ENCODE results near the gene MED15. TPM values are rescaled to one million over a fixed set of nuclear protein-coding genes. Genes with fewer than 3 reads are reported as not detected.
A peak's percentile ranks its signal among the peaks of the same experiment; 100 is the strongest.
"Not testable (repeated sequence)": the region's sequence is repeated elsewhere in the genome, so short reads cannot be mapped to it uniquely, and the experiment has no call there.

Gene MED15
- total RNA-seq, 1 donor from 2014 or later, result 104 TPM

- H3K36me3 Mint-ChIP-seq (ENCODE audit: unreplicated experiment), result peaks cover 21% of the 10 kb centered on the region
- H3K4me3 Mint-ChIP-seq (ENCODE audit: unreplicated experiment), result no peak overlapping the region
These were observed 32.3 kb upstream of the MED15 start for GRCh38 chr22:20475115-20475436.

DNA sequence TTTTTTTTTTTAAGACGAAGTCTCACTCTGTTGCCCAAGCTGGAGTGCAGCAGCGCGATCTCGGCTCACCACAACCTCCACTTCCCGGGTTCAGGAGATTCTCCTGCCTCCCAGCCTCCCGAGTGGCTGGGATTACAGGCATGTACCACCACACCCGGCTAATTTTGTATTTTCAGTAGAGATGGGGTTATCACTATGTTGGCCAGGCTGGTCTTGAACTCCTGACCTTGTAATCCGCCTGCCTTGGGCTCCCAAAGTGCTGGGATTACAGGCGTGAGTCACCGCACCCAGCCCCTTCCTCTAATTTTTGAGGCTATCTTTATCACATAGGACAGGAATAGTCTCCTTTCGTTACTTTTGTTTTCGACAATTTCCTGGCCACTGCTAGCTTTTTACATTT is 31.8 kb upstream of the MED15 start:
- not testable (repeated sequence) for H3K27me3 Mint-ChIP-seq (ENCODE audit: unreplicated experiment); H3K4me3 Mint-ChIP-seq (ENCODE audit: unreplicated experiment); H3K9me3 Mint-ChIP-seq (ENCODE audit: unreplicated experiment); DNase-seq (ENCODE audit: extremely low spot score, unreplicated experiment)
- H3K36me3 Mint-ChIP-seq (ENCODE audit: unreplicated experiment), result peaks cover 20% of the 10 kb centered on the region
- H3K4me1 Mint-ChIP-seq (ENCODE audit: unreplicated experiment), result peaks cover 20% of the 10 kb centered on the region
- H3K27ac Mint-ChIP-seq (ENCODE audit: unreplicated experiment), result peak overlapping the region; percentile 52

More at GRCh38 chr22:20475115-20475436, 32.3 kb upstream of the MED15 start:
- H3K27me3 Mint-ChIP-seq (ENCODE audit: unreplicated experiment), result no peaks in the 10 kb centered on the region
- peaks cover 6% of the 10 kb centered on the region for H3K9me3 Mint-ChIP-seq (ENCODE audit: unreplicated experiment)
- peaks cover 20% of the 10 kb centered on the region for H3K4me1 Mint-ChIP-seq (ENCODE audit: unreplicated experiment)
- peak overlapping the region; percentile 7 for H3K27ac Mint-ChIP-seq (ENCODE audit: unreplicated experiment)
- TF ChIP-seq, protein P1, sequence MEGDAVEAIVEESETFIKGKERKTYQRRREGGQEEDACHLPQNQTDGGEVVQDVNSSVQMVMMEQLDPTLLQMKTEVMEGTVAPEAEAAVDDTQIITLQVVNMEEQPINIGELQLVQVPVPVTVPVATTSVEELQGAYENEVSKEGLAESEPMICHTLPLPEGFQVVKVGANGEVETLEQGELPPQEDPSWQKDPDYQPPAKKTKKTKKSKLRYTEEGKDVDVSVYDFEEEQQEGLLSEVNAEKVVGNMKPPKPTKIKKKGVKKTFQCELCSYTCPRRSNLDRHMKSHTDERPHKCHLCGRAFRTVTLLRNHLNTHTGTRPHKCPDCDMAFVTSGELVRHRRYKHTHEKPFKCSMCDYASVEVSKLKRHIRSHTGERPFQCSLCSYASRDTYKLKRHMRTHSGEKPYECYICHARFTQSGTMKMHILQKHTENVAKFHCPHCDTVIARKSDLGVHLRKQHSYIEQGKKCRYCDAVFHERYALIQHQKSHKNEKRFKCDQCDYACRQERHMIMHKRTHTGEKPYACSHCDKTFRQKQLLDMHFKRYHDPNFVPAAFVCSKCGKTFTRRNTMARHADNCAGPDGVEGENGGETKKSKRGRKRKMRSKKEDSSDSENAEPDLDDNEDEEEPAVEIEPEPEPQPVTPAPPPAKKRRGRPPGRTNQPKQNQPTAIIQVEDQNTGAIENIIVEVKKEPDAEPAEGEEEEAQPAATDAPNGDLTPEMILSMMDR (IDR thresholded peaks at IDR 0.05), result no peak
- no peak for DNase-seq (ENCODE audit: extremely low spot score, unreplicated experiment)

DNA sequence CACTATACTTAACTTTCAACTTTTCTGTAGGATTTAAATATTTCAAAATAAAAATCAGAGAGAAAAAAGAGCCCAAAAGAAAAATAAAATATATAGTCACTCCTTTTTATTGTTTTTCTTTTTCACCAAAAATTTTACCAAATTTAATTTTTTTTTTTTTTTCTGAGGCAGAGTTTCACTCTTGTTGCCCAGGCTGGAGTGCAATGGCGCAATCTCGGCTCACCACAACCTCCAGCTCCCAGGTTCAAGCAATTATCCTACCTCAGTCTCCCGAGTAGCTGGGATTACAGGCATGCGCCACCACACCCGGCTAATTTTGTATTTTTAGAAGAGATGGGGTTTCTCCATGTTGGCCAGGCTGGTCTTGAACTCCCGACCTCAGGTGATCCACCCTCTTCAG is 29.4 kb upstream of the MED15 start:
- Mint-ChIP-seq H3K4me1 (ENCODE audit: unreplicated experiment) (peaks cover 20% of the 10 kb centered on the region), H3K36me3 (ENCODE audit: unreplicated experiment) (peaks cover 11% of the 10 kb centered on the region)
- H3K9me3 Mint-ChIP-seq (ENCODE audit: unreplicated experiment); DNase-seq (ENCODE audit: extremely low spot score, unreplicated experiment); H3K27me3 Mint-ChIP-seq (ENCODE audit: unreplicated experiment); H3K4me3 Mint-ChIP-seq (ENCODE audit: unreplicated experiment); H3K27ac Mint-ChIP-seq (ENCODE audit: unreplicated experiment): not testable (repeated sequence)

GRCh38 chr22:20479612-20480196 is 27.7 kb upstream of the MED15 start:
- H3K4me1 Mint-ChIP-seq (ENCODE audit: unreplicated experiment), result peaks cover 16% of the 10 kb centered on the region
- peak overlapping the region; percentile 41 for H3K27ac Mint-ChIP-seq (ENCODE audit: unreplicated experiment)
- DNase-seq (ENCODE audit: extremely low spot score, unreplicated experiment), result no peak
- H3K36me3 Mint-ChIP-seq (ENCODE audit: unreplicated experiment), result peaks cover 19% of the 10 kb centered on the region
- peaks cover 6% of the 10 kb centered on the region for H3K9me3 Mint-ChIP-seq (ENCODE audit: unreplicated experiment)
- TF ChIP-seq, protein P1 (IDR thresholded peaks at IDR 0.05), result no peak
- H3K27me3 Mint-ChIP-seq (ENCODE audit: unreplicated experiment), result no peaks in the 10 kb centered on the region
- H3K4me3 Mint-ChIP-seq (ENCODE audit: unreplicated experiment), result no peak overlapping the region

- not testable (repeated sequence) for DNase-seq (ENCODE audit: extremely low spot score, unreplicated experiment); H3K27ac Mint-ChIP-seq (ENCODE audit: unreplicated experiment); H3K9me3 Mint-ChIP-seq (ENCODE audit: unreplicated experiment); H3K4me3 Mint-ChIP-seq (ENCODE audit: unreplicated experiment); H3K27me3 Mint-ChIP-seq (ENCODE audit: unreplicated experiment); H3K4me1 Mint-ChIP-seq (ENCODE audit: unreplicated experiment)
- H3K36me3 Mint-ChIP-seq (ENCODE audit: unreplicated experiment), result peaks cover 31% of the 10 kb centered on the region
These were observed 24.3 kb upstream of the MED15 start for GRCh38 chr22:20483143-20483506.

- Mint-ChIP-seq H3K4me1 (ENCODE audit: unreplicated experiment) (peaks cover 4% of the 10 kb centered on the region), H3K9me3 (ENCODE audit: unreplicated experiment) (peaks cover 6% of the 10 kb centered on the region), H3K4me3 (ENCODE audit: unreplicated experiment) (no peak overlapping the region), H3K27me3 (ENCODE audit: unreplicated experiment) (no peaks in the 10 kb centered on the region), H3K27ac (ENCODE audit: unreplicated experiment) (no peak overlapping the region), H3K36me3 (ENCODE audit: unreplicated experiment) (peaks cover 35% of the 10 kb centered on the region)
- no peak for DNase-seq (ENCODE audit: extremely low spot score, unreplicated experiment)
- TF ChIP-seq, protein P1 (IDR thresholded peaks at IDR 0.05), result no peak
These were observed 23.6 kb upstream of the MED15 start for GRCh38 chr22:20483771-20484170.

Measured in osteocyte (in vitro differentiated cells).